AG04449 (cell line): Measurements from ENCODE around the gene CRTAC1.

Experiments
- CTCF ChIA-PET: fragments of 350-600 bp; formaldehyde crosslinking; extraction: SDS; loops from one replicate; lab custom pipeline; 2021; ENCODE audit warnings: antibody characterized with exemption; lab: Yijun Ruan, JAX
- POLR2A ChIA-PET: fragments of 400-600, 350-600 bp; formaldehyde crosslinking; extraction: SDS; loops from one replicate; lab custom pipeline; 2020; ENCODE audit warnings: antibody characterized with exemption, inconsistent platforms; lab: Yijun Ruan, JAX
- DNase-seq: peaks from one replicate; pipeline ENCODE4 v3.0.0-alpha.2; 2010; ENCODE audit warnings: low read depth, low spot score
- H3K4me3 ChIP-seq: 2 replicates; pipeline ENCODE4 v1.5.1; 2011; ENCODE audit warnings: low read depth, mild to moderate bottlenecking, control low read depth, low read length
- CTCF ChIP-seq: IDR thresholded peaks from one replicate; pipeline ENCODE4 v1.5.1; 2011; ENCODE audit warnings: mild to moderate bottlenecking, moderate library complexity, low read length, control low read depth, inconsistent platforms; ENCODE audit not compliant: insufficient read depth; ENCODE audit errors: missing control alignments

Gene CRTAC1

GRCh38 chr10:97960269-97961056, 70.0 kb downstream of the CRTAC1 start:
- POLR2A ChIA-PET, result no interaction called here
- DNase-seq, result no peak
- CTCF ChIA-PET, result no interaction called here
- no peak overlapping the region for H3K4me3 ChIP-seq
- TF ChIP-seq CTCF, result no peak

- H3K4me3 ChIP-seq, result no peak overlapping the region
- ChIA-PET CTCF (no interaction called here), POLR2A (no interaction called here)
- no peak for TF ChIP-seq CTCF
- DNase-seq, result no peak
These were observed 81.0 kb downstream of the CRTAC1 start for GRCh38 chr10:97949462-97949861.

GRCh38 chr10:97948822-97949221, 81.6 kb downstream of the CRTAC1 start:
- DNase-seq, result no peak
- no peak for TF ChIP-seq CTCF
- POLR2A ChIA-PET, result no interaction called here
- CTCF ChIA-PET, result no interaction called here
- no peak overlapping the region for H3K4me3 ChIP-seq

DNA sequence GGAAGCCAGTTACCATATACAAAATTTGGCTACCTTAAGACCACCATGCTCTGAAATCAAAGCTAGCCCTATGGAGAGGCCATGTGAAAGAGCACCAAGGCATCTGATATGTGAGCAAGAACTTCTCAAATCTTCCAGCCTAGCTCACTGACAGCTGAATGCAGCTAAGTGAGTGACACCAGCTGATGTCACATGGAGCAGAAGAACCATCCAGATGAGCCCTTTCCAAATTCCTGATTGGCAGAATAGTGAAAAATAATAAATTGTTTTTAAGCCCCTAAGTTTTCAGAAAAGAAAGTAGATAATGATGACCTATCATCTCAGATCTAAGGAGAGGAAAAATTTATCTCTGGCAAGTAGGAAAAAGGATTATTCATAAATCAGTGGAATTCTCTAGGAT, 85.6 kb downstream of the CRTAC1 start:
- TF ChIP-seq CTCF, result no peak
- no peak overlapping the region for H3K4me3 ChIP-seq
- ChIA-PET POLR2A (no interaction called here), CTCF (no interaction called here)
- DNase-seq, result no peak

GRCh38 chr10:97943294-97943693, 87.1 kb downstream of the CRTAC1 start:
- POLR2A ChIA-PET, result interaction anchor here (0.5 kb wide), 1 partner anchor 8 kb away, joined by 3 read pairs; no protein-coding TSS in a partner anchor

More at GRCh38 chr10:97943294-97943693, 87.1 kb downstream of the CRTAC1 start:
- H3K4me3 ChIP-seq, result no peak overlapping the region
- no peak for DNase-seq
- CTCF ChIA-PET, result no interaction called here
- TF ChIP-seq CTCF, result no peak
